GM21619 (cell line): ENCODE results near the gene BPIFB3.
"Not testable (repeated sequence)": the region's sequence is repeated elsewhere in the genome, so short reads cannot be mapped to it uniquely, and the experiment has no call there.

ENCODE experiments used
- ATAC-seq: cut with Tn5 transposase; IDR thresholded peaks from one replicate; pipeline ENCODE4 v1.9.1; 2021; ENCODE audit not compliant: unreplicated experiment

The BPIFB3 gene

DNA sequence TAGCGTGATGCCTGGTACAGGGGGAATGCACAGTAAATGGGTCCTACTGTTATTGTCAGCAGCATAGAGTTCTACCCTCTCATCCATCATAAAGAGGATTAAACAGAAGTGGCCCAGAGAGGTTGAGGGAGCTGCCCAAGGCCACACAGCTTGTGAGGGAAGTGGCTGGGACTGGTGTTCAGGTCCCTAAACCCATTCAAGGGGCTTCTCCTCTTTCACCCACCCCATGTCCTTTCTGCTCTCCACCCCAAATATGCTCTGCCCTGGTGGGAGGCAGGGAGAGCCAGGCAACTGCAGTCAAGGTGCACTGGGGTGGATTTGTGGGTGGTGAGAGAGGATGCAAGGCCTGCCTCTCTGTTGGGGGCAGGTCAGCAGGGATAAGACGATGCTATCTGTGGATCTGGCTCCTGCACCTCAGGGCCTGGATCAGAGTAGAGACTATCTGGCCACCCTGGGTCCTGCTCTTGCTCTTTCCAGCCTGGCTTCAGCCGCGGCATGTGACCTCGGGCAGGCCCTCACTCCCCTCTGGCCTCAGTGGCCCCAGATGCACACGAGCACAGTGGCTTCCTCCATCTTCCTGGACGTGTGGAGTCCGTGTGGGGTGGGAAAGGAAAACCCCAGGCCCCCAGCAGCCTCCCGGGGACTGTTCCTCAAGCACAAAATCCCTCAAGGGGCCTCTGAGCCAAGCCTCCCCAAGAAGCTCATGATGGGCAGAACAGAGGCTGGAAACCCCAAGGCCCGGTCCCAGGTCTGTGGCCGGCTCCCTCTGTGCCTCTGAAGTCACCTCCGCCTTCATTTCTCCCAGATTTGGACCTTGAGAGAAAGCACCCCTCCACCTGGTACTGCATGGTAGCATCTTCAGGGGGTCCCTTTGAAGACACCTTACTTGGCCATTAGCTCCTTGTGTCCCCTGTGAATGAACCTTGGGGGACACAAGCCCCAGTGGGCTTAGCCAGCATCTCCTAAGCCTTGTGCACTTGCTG lies 25.6 kb upstream of the BPIFB3 start:
- ATAC-seq, result no peak

DNA sequence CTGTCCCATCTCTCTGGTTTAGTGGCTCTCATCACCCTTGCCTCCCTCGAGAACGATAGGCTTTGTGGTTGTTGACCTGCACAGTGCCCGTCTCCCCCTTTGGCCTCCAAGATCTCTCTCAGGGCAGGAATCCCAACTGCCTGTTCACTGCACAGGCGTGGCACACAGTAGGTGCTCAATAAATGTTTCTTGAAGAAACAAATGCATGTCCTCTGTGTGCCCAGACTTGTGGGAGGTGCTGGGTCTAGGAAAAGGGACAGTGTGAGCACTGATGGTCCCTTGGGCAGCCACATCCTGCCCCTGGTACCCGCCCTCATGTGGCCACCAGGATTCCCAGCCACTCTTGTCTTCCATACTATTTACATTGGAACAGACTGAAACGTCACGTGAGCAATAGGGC lies 24.8 kb upstream of the BPIFB3 start:
- ATAC-seq, result no peak

DNA sequence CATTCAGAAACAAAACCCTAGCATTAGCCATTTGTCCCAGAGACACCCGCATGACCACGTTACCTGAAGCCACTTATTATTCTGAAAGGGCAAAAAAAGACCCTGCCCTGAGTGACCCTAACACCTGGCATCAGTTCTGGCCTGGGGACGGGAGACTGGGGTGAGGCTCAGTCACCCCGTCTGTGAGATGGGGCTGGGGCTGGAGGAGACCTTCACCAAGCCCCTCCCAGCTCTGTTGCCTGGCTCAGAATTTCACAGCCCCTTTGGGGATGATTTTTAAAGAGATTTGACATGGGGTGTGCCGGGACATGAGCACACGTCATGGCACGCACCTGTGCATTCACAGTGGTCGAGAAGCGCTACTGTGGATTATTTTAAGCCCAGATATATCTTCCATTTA lies 23.6 kb upstream of the BPIFB3 start:
- ATAC-seq, result no peak

DNA sequence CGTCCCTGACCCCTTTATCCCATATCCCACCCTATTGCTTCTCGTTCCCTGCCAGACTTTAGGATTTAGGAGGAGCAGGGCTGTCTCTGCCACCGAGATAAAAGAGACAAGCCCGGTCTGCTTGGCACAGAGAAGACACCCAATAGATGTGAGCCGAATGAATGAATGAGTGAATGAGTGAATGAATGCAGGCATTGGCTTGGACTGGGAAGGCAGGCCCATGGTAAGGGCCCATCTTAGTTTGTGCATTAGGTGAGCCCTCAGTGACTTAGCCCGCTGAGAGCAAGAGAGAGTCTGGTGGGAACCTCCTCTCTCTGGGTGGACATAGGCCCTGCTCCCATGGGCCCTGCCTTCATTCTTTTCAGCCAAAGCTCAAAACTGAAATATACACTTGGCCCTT lies 23.1 kb upstream of the BPIFB3 start:
- no peak for ATAC-seq

DNA sequence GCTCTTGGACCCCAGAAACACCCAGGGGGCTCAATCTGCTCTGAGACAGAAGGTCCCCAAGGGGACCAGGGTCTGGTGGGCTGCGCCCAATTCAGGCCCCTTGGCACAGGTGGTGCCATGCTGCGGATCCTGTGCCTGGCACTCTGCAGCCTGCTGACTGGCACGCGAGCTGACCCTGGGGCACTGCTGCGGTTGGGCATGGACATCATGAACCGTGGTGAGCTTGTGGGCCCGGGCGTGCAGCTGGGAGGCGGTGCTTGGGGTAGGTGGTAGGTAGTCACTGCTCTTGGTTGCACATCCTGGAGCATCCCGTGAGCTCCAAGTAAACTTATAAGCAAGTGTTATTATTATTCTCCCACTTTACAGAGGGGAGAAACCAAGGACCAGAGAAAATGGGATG lies 22.2 kb upstream of the BPIFB3 start, which contains the start of gene BPIFB6:
TSS of gene BPIFB6 (plus strand) at position 118 of the 400 bp plus-strand sequence. CDS start at position 118, 0 bp downstream.
- no peak for ATAC-seq

DNA sequence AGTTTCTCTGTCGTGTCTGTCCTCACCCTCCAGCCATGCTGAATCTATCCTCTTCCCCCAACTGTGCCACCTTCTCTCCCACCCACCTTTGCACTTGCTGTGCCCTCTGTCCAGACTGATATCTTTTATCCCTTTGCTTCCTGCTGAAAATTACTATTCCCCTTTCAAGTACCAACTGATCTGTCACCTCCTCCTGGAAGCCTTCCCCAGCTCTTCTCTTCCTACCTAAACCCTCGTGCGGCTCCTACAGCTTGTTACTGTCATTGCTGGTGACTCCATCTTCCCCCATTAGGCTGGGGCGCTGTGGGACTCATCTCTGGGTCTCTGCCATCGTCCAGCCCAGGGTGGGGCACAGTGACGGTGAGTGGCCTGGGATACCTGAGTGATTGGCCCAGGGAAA lies 21.1 kb upstream of the BPIFB3 start:
- ATAC-seq, result no peak

DNA sequence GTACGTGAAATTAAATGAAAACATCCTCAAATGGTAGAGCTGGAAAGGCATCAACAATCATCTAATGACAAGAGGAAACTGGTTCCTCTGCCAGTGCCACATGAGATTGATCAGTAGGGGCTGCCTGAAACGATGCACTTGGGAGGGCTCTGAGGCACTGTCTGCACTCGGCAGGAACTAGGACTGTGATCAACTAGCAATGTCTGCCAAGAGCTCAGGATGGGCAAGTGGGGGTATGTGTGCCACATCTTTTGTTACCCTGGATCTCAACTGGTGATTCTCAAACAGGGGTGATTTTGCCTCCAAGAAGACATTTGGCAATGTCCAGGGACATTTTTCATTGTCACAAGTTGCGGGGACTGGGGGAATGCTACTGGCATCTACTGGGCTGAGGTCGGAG lies 20.3 kb upstream of the BPIFB3 start:
- ATAC-seq, result no peak

DNA sequence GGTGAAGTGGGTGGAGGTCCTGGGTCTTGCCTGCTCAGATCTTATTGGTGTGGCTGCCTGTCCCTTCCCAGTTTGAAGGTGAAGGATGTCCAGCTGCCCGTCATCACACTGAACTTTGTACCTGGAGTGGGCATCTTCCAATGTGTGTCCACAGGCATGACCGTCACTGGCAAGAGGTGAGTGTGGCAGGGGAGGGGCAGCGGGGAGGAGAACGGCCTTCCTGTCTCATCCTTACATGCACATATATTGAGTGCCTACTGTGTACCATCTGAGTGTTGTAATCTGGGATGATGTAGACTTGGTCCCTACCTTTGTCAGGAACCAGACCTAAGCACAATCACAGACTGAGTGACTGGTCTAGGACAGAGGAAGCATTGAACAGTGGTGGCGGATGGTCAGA lies 19.6 kb upstream of the BPIFB3 start:
- ATAC-seq, result no peak

DNA sequence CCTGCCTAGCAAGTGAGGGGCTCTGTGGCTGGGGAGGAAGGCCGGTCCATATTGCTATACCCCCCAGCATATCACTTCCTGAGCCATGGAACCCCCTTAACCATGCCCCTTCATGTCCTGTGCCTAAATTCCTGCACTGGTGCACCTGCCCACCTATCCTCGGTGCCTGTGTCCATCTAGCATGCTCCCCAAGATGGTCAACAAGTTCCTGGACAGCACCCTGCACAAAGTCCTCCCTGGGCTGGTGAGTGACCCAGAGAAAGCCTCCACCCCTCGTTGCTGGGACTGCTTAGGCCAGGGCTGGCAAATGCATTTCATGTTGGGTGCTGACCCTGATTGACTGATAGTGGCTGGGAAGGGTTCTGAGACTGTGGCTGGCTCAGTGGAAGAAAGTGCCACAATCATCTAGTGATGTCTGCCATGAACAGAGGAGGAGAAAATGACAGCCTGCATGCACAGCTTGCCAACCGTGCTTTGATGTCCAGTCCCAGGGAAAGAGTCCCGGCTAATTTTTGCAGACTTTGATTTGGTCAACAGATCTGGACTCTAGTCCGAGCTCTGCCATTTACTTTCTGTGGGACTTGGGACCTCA lies 18.7 kb upstream of the BPIFB3 start:
- no peak for ATAC-seq

DNA sequence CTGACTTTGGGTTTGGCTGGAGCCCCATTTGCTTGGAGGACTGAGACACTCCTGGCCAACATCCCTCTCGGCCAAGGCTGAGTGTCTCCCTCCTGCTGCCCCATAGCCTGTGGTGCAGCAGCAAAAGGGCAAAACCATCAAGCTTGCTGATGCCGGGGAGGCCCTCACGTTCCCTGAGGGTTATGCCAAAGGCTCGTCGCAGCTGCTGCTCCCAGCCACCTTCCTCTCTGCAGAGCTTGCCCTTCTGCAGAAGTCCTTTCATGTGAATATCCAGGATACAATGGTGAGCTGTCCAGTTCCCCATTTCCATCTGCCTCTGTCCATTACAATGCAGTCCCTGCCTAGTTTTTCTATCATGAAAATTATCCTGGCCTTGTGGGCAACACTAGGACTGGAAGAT lies 16.2 kb upstream of the BPIFB3 start:
- no peak for ATAC-seq

DNA sequence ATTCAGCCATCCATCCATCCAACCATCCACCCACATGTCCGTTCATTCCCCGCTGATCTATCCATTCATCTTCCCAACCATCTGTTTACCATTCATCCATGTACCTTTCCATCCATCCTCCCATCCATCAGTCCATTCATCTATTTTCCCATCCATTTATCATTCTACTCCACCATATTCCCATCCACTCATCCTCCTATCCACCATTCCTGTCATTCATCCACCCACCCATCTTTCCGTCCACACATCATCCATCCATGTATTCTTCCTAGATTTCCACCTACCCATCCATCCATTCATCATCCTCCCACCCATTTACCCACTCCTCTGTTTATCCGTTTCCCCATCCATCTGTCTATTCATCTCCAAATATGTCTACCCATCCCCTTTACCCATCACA lies 15.5 kb upstream of the BPIFB3 start:
- no peak for ATAC-seq

DNA sequence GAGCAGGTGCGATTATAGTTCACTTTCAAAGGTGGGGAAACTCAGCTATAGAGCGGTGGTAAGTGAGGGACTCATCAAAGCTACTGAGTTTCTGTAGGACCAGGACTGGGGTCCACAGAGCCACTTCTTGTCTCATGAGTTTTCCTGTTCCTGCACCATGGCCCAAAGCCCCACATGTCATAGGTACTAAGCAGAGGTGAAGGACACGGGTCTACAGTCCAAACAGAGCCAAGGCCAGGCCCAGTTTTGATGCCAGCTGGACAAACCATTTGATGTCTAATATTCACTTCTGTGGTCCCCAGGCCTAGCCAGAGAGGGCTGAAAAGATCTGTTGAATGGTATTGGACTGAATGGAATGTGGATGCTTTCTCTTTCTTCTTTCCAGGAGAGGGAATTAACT lies 11.3 kb upstream of the BPIFB3 start:
- ATAC-seq, result no peak

DNA sequence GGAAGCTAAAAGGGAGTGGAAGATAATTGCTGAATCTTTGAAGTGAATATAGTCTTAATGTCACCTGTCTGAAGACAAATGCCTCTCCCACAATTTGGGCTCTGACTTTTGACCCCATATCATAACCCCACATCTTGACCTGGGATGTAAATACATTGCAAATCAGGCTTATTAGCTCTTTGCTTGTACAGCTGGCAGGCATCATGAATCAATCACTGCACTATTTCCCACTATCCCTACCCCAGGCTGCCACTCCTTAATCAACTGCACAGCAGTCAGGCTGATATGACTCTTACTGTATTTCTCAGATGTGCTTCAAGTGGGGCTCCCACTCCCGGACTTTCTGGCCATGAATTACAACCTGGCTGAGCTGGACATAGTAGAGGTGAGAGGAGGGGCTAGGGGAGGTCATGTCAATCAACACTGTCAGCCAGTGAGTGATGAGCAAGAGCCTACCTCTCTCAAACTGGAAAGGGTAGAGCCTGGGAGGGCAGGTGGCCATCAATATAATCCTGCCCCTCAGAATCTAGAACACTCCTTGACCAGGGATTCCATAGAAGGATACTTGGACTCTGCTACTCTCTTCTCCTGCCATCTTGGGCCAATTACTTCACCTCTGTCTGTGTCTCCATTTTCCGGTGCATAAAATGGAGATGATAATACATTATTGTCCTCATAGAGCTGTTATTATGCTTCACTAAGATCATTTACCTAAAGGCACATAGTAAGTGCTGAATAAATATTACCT lies 10.5 kb upstream of the BPIFB3 start:
- ATAC-seq, result no peak

DNA sequence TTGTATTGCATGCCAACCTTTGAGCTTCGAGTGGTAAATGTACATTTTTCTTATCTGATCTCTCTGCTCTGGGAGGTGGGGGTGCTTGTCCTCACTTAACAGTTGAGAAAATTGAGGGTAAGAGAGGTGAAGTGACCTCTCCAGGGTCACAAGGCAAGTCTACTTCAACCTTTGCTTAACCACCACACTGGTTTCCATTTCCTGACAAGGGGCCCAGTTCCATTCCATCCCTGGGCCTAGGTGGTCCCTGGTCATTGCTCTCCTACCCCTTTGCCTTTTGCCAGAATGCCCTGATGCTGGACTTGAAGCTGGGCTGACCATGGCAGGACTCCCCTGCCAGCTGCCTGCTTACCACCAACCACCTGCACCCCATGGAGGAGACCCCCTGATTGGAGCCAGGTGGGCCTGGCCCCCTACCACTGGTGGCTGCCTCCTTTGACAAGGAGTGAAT lies 9.9 kb upstream of the BPIFB3 start:
- ATAC-seq, result no peak

DNA sequence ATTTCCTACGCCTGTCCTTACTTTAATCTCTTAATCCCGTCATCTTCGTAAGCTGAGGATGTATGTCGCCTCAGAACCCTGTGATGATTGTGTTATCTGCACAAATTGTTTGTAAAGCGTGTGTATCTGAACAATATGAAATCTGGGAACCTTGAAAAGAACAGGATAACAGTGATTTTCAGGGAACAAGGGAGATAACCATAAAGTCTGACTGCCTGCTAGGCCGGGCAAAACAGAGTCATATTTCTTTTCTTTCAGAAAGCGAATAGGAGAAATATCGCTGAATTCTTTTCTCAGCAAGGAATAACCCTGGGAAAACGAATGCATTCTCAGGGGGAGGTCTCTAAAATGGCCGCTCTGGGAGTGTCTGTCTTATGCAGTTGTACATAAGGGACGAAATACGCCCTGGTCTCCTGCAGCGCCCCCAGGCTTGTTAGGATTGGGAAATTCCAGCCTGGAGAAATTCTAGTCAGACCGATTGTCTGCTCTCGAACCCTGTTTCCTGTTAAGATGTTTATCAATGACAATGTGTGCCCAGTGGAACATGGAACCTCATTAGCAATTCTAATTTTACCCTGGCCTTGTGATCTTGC lies 8.5 kb upstream of the BPIFB3 start:
- ATAC-seq, result not testable (repeated sequence)

DNA sequence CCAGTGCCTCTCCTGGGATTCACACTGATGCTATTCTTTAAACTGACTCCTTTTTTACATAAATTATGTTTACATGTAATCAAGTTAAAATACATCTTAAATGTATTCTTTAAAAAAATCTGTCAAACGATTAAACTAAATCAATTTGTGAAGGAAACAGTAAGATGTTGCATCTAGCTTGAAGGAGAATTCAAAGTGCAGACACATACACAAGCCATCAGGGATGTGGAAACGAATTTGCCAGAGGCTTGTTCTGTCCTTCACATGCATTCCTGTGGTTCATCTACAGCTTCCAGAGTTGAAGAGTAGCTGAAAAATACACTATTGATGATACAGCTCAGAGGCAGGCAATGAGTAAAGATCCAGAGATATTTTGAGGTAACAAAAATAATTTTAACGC lies 7.3 kb upstream of the BPIFB3 start:
- no peak for ATAC-seq

DNA sequence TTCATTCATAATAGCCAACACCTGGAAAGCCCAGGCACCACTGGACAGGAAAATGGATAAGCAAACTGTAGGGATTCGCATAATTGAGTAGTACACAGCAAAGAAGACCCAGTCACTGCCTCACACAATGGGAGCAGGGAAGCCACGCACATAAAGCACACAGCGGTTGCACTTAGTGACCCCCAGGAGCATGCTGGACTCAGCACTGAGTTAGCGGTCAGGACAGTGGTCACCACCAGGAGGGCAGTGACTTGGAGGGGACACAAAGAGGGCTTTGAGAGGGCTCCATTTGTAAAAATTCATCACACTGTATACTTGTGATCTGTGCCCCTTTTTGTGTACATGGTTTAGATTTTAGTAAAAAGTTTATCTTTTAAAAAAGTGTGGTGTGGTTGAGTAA lies 2.4 kb upstream of the BPIFB3 start:
- no peak for ATAC-seq

DNA sequence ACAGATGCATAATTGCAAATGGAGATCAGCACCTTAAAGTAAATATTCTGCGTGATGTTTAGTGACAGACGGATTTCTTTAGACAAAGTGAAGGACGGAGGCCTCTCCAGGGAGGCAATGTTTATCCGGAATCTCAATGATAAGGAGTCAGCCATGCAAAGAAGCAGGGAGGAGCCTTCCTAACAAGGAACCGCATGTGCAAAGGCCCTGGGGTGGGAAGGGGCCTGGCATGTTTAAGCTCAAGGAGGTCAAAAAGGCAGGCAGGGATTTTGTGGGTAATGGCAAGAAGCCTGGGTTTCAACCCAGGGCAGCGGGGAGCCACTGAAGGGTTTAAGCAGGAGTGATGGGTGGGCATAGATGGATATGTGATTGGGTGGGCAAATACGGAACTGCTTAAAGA lies 678 bp downstream of the BPIFB3 start:
- ATAC-seq, result no peak

DNA sequence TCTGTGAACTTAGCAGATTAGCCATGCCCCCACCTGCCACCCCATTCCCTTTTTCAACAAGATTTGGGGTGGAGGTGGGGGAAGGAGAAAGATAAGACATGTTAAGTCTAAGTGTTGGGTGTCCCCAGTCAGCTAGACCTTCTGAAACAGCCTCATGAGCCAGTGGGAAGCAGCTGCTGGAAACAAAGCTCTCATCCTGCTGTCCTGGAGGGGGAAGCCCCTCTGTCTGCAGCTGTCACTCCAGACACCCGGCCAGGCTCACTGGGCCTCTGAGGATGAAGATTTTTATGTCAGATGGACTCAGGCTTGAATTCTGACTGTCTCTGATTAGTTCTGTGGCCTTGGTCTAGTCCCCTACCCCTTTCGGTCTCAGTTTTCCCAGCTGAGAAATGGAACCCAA lies 1.1 kb downstream of the BPIFB3 start:
- no peak for ATAC-seq

DNA sequence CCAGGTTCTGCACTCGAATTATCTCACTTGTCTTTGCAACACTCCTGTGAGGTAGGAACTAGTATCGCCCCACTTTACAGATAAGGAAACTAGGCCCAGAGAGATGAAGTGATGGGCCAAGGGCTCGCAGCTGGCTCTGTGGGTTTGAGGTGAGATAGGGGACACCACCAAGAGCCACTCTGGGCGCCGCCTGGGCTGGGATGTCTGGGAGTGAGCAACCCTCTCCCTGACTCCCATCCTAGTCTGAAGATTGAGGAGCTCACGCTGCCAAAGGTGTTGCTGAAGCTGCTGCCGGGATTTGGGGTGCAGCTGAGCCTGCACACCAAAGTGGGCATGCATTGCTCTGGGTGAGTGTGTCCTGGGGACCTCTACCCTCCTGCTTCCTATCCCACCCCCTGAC lies 5.4 kb downstream of the BPIFB3 start:
- ATAC-seq, result no peak

DNA sequence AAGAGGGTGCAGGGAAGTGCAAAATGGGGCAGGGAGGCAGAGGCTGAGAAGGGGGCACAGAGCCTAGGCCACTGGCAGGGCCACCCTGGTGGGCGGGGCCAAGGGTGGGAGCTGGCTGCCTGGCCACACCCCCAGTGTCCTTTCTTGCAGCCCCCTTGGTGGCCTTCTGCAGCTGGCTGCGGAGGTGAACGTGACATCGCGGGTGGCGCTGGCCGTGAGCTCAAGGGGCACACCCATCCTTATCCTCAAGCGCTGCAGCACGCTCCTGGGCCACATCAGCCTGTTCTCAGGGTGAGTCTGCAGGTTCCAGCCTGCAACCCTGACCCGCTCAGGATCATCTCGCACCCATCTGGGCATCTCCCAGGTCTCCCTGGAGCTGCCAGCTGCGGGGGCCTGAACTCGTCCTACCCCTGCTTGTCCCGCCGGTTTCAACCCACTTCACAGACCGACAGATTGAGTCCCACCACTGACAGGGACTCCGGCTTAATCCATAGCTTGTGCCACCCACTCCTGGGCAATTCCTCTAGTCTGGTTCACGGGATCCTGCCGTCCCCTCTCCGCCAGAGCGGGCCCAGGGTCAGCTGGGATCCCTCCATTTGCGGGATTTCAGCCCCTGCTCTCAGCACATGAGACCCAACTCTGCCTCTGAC lies 6.2 kb downstream of the BPIFB3 start:
- no peak for ATAC-seq
